ENCODE results near the gene TBC1D1. TPM values are rescaled to one million over a fixed set of nuclear protein-coding genes. Genes with fewer than 3 reads are reported as not detected.

TBC1D1 gene
- polyA plus RNA-seq, 1 donor (not counting 4 experiments of a cell fraction or from before 2014, with no cell fraction given) = 32.5 TPM

DNA sequence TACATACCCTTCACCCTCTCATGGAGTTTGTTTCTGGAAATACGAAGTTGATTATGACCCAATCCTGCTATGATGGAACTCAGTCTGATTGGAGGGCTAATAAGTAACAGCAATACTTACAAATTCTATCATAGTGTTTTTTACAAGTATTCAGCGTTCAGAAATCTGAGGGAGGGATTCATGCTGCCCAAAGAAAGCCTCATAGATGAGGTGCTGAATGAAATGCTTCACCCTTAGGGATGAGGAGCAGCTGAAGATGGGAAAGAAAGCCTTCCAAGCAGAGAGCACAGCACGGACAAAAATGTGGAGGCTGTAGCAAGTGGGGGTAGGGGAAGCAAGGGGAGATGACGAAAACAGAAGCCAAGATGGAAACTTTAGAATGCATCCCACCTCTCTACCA, 27.9 kb upstream of the TBC1D1 start:
- no peak overlapping the region for H3K27ac ChIP-seq (ENCODE audit: control insufficient read depth, insufficient read depth, low read length)
- TF ChIP-seq EZH2 (IDR thresholded peaks at IDR 0.05; ENCODE audit: low read length) = no peak
- TF ChIP-seq, protein P1, sequence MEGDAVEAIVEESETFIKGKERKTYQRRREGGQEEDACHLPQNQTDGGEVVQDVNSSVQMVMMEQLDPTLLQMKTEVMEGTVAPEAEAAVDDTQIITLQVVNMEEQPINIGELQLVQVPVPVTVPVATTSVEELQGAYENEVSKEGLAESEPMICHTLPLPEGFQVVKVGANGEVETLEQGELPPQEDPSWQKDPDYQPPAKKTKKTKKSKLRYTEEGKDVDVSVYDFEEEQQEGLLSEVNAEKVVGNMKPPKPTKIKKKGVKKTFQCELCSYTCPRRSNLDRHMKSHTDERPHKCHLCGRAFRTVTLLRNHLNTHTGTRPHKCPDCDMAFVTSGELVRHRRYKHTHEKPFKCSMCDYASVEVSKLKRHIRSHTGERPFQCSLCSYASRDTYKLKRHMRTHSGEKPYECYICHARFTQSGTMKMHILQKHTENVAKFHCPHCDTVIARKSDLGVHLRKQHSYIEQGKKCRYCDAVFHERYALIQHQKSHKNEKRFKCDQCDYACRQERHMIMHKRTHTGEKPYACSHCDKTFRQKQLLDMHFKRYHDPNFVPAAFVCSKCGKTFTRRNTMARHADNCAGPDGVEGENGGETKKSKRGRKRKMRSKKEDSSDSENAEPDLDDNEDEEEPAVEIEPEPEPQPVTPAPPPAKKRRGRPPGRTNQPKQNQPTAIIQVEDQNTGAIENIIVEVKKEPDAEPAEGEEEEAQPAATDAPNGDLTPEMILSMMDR (optimal IDR thresholded peaks at IDR 0.05 in 1 of 3, IDR thresholded peaks at IDR 0.05 in 1 of 3, conservative IDR thresholded peaks at IDR 0.05 in 1 of 3; ENCODE audit: extremely low read depth in 1 of 3, insufficient read depth in 2 of 3, low read length in 3 of 3) = no peak
- H2AFZ ChIP-seq (ENCODE audit: control insufficient read depth, low read length) = no peak overlapping the region
- H3K9me1 ChIP-seq (ENCODE audit: control insufficient read depth, extremely low read depth, insufficient read depth, low read length) = no peaks in the 10 kb centered on the region
- H4K20me1 ChIP-seq (ENCODE audit: control insufficient read depth, extremely low read depth, insufficient read depth, low read length) = no peaks in the 10 kb centered on the region
- H3K9me3 ChIP-seq (ENCODE audit: control insufficient read depth, low read depth, low read length) = no peaks in the 10 kb centered on the region
- H3K4me1 ChIP-seq (ENCODE audit: control insufficient read depth, extremely low read depth, insufficient read depth, low read length) = no peaks in the 10 kb centered on the region
- no peak overlapping the region for H3K4me2 ChIP-seq (ENCODE audit: control insufficient read depth, extremely low read depth, insufficient read depth, low read depth, low read length)
- no peaks in the 10 kb centered on the region for H3K79me2 ChIP-seq (ENCODE audit: control insufficient read depth, insufficient read depth, low read length)
- no peak overlapping the region for H3K4me3 ChIP-seq (ENCODE audit: control insufficient read depth in 2 of 3, extremely low read depth in 1 of 3, insufficient read depth in 2 of 3, low read depth in 1 of 3, low read length in 3 of 3)
- no peak overlapping the region for H3K9ac ChIP-seq (ENCODE audit: control insufficient read depth, extremely low read depth, insufficient read depth, low read length)
- dilution Hi-C loops (cut with MboI; ENCODE audit: extremely low pct_ligation_motif_present, low sequenced_read_pairs) = no loop called here
- FAIRE-seq (no peak), DNase-seq (ENCODE audit: low read depth, low spot score) (no peak)
- no peaks in the 10 kb centered on the region for H3K27me3 ChIP-seq (ENCODE audit: control insufficient read depth, extremely low read depth, insufficient read depth, low read length)
- peaks cover 2 to 4% of the 10 kb centered on the region in 2 experiments for H3K36me3 ChIP-seq (ENCODE audit: control insufficient read depth in 2 of 2, extremely low read depth in 1 of 2, insufficient read depth in 2 of 2, low read length in 2 of 2)

DNA sequence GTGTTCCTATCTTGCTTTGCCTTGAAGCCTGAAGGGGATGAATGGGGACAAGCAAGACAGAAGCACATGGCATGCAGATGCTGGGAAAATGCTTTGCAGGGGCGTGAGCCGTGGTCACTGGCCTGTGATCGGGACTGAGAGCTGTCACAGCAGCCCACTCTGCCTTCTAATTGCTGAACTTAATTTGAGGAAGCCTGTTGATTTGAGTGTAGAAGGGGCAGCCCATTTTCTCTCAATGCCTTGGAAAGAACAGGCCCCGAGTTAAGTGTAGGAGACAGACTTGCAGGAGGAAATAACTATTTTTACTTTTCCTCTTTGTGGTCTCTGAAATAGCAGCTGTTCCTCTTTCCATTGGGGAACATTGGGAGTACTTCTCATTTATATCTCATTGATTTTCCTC, 26.1 kb upstream of the TBC1D1 start:
- Histone ChIP-seq H3K9me3 (ENCODE audit: control insufficient read depth, low read depth, low read length) (no peaks in the 10 kb centered on the region), H3K27me3 (ENCODE audit: control insufficient read depth, extremely low read depth, insufficient read depth, low read length) (no peaks in the 10 kb centered on the region), H3K4me1 (ENCODE audit: control insufficient read depth, extremely low read depth, insufficient read depth, low read length) (no peaks in the 10 kb centered on the region), H3K4me2 (ENCODE audit: control insufficient read depth, extremely low read depth, insufficient read depth, low read depth, low read length) (no peak overlapping the region), H3K9me1 (ENCODE audit: control insufficient read depth, extremely low read depth, insufficient read depth, low read length) (no peaks in the 10 kb centered on the region), H3K9ac (ENCODE audit: control insufficient read depth, extremely low read depth, insufficient read depth, low read length) (no peak overlapping the region), H3K4me3 (ENCODE audit: control insufficient read depth in 2 of 3, extremely low read depth in 1 of 3, insufficient read depth in 2 of 3, low read depth in 1 of 3, low read length in 3 of 3) (no peak overlapping the region), H3K27ac (ENCODE audit: control insufficient read depth, insufficient read depth, low read length) (no peak overlapping the region), H3K79me2 (ENCODE audit: control insufficient read depth, insufficient read depth, low read length) (no peaks in the 10 kb centered on the region), H4K20me1 (ENCODE audit: control insufficient read depth, extremely low read depth, insufficient read depth, low read length) (no peaks in the 10 kb centered on the region), H3K36me3 (ENCODE audit: control insufficient read depth in 2 of 2, extremely low read depth in 1 of 2, insufficient read depth in 2 of 2, low read length in 2 of 2) (peaks cover 1 to 4% of the 10 kb centered on the region in 2 experiments), H2AFZ (ENCODE audit: control insufficient read depth, low read length) (no peak overlapping the region)
- dilution Hi-C loops (cut with MboI; ENCODE audit: extremely low pct_ligation_motif_present, low sequenced_read_pairs) = no loop called here
- TF ChIP-seq, protein P1 (optimal IDR thresholded peaks at IDR 0.05 in 1 of 3, IDR thresholded peaks at IDR 0.05 in 1 of 3, conservative IDR thresholded peaks at IDR 0.05 in 1 of 3; ENCODE audit: extremely low read depth in 1 of 3, insufficient read depth in 2 of 3, low read length in 3 of 3) = no peak
- TF ChIP-seq EZH2 (IDR thresholded peaks at IDR 0.05; ENCODE audit: low read length) = no peak
- DNase-seq (ENCODE audit: low read depth, low spot score) (no peak), FAIRE-seq (no peak)

Measured in keratinocyte (primary cell).